Ovary (tissue), 9 donors: ENCODE results near the gene LYRM1. TPM values are rescaled to one million over a fixed set of nuclear protein-coding genes. Genes with fewer than 3 reads are reported as not detected.
"Not testable (repeated sequence)": the region's sequence is repeated elsewhere in the genome, so short reads cannot be mapped to it uniquely, and the experiment has no call there.

Experiments
- DNase-seq, 5 donors: peaks; one replicate each; pipeline ENCODE4 v3.0.0-alpha.2; 2019 to 2020
- H3K27ac ChIP-seq, 2 donors: fragments of 200-600 bp; one replicate each; pipeline versions ENCODE4 v1.5.1 to v1.8.0; 2019 to 2022
- H3K27me3 ChIP-seq: fragments of 200-600 bp; one replicate; pipeline ENCODE4 v1.8.0; 2022
- H3K36me3 ChIP-seq: fragments of 200-600 bp; sonication (generic); one replicate; pipeline ENCODE4 v1.5.1; 2019
- H3K4me1 ChIP-seq: one replicate; pipeline ENCODE4 v1.8.1; 2013; ENCODE audit warnings: mild to moderate bottlenecking, moderate library complexity; ENCODE audit not compliant: insufficient read depth
- H3K4me3 ChIP-seq: fragments of 200-600 bp; sonication (generic); one replicate; pipeline ENCODE4 v1.5.1; 2017
- H3K9me3 ChIP-seq, 2 donors: fragments of 200-600 bp in 1 of 2; sonication (generic) in 1 of 2; one replicate each; pipeline versions ENCODE4 v1.5.1 to v1.8.1; 2013 to 2019; ENCODE audit warnings: mild to moderate bottlenecking in 1 of 2, moderate library complexity in 1 of 2
- EP300 ChIP-seq: sonication (generic); formaldehyde crosslinking; IDR thresholded peaks from one replicate; pipeline ENCODE4 v1.6.1; 2017; ENCODE audit warnings: antibody characterized with exemption
- POLR2A ChIP-seq: fragments of 450-650 bp; IDR thresholded peaks from one replicate; pipeline ENCODE4 v1.6.1; 2017; ENCODE audit warnings: antibody characterized with exemption, mild to moderate bottlenecking, moderate library complexity
- WGBS, 3 donors: extraction: QIAGEN DNeasy Blood & Tissue Kit in 1 of 3; methylation state at CpG; one replicate each; pipeline versions ENCODE4 v1.1.5 to v1.1.7; 2013 to 2017; 5-methylcytosine and 5-hydroxymethylcytosine counted together
- intact Hi-C, 4 donors: fragments of 100-400 bp; cut with DNase I; formaldehyde crosslinking; loops; one replicate each; pipeline versions ENCODE4 v1.11.0 to v1.15.1; 2022 to 2023
- polyA plus RNA-seq, 2 donors: library from polyadenylated mRNA; stranded (reverse); fragments of 200-250 nt in 1 of 2; fragments of 350-450 nt in 1 of 2; fragmentation: Illumina TruSeq in 1 of 2; extraction: RNeasy Lipid Tissue Mini Kit (QIAGEN cat#74804) in 1 of 2; gene quantifications; one replicate each; pipeline ENCODE4 v1.2.3, GENCODE V29; 2013 to 2014
- total RNA-seq, 7 donors: library from RNA; depleted of rRNA in 2 of 7; stranded (reverse); fragments of >200 nt in 2 of 7; fragmentation: NEBNext Ultra II Directional in 3 of 7; extraction: Animal tissue kit (Norgen Biotek cat#: 25700) in 3 of 7; gene quantifications; one replicate each; pipeline versions ENCODE4 v1.1.0 to v1.2.4, GENCODE V29; 2016 to 2023
- TF ChIP-seq, protein P1 (sequence below), 3 donors: fragments of 450-650 bp in 2 of 3; fragments of 200-600 bp in 1 of 3; IDR thresholded peaks; one replicate each; pipeline versions ENCODE4 v1.5.1 to v1.8.0; 2016 to 2022; ENCODE audit warnings: antibody characterized with exemption in 3 of 3, mild to moderate bottlenecking in 1 of 3
- donor health status: DM: no; HTN: no; CAD: no; lungs with moderate emphysema.
- donor health status: DM: no; HTN: no; CAD: no.
- donor health status: Bipolar disorder and iron deficiency.
- donor health status: DM: yes; HTN: yes; CAD: no.
- donor health status: DM: no; HTN: no; CAD: no.
- donor health status: DM: yes; HTN: yes; CAD: no.

The LYRM1 gene
- total and polyA plus RNA-seq, 9 donors: 31.6 to 64.5 (median 43.9) TPM

DNA sequence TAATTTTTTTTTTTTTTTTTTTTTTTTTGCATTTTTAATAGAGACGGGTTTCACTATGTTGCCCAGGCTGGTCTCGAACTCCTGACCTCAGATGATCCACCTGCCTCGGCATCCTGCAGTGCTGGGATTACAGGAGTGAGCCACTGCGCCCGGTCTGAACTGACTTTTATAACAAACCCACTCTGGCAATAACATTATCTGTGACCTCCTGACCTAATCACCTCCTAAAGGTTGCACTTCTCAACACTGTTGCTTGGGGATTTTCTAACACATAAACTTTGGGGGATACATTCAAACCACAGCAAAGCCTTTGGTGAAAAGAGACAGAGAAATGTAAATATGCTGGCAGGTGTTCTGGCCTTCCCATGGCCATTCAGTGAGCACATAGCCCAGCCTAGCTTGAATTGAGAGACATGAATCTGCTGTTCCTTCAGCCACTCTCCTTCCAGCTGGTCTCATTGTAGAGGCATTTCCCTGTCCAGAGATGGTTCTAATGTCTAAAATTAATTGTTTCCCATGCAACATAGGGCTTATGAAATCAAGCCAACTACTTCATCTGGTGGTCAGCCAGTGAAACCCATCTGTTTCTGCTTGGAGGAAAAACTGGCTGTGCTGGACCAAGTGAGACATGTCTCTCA, 28.3 kb downstream of the LYRM1 start:
- no peaks in the 10 kb centered on the region for H3K27me3 ChIP-seq
- TF ChIP-seq EP300 (no peak), POLR2A (no peak)
- H3K4me3 ChIP-seq: no peak overlapping the region
- 83 to 90% (median 86%) methylated on average over 5 of the region's 5 CpGs for WGBS, 3 donors
- H3K4me1 ChIP-seq: no peaks in the 10 kb centered on the region
- no peak overlapping the region for H3K27ac ChIP-seq
- no peak for DNase-seq
- no peaks in the 10 kb centered on the region for H3K9me3 ChIP-seq
- intact Hi-C loops: no loop called here
- no peaks in the 10 kb centered on the region for H3K36me3 ChIP-seq

- H3K27me3 ChIP-seq, H3K4me3 ChIP-seq, DNase-seq, intact Hi-C loops, H3K9me3 ChIP-seq, H3K36me3 ChIP-seq, H3K4me1 ChIP-seq, H3K27ac ChIP-seq: not testable (repeated sequence)
- 66 to 71% (median 68%) methylated on average over 10 of the region's 10 CpGs for WGBS, 3 donors
These were observed 29.2 kb downstream of the LYRM1 start for GRCh38 chr16:20929676-20930364.

DNA sequence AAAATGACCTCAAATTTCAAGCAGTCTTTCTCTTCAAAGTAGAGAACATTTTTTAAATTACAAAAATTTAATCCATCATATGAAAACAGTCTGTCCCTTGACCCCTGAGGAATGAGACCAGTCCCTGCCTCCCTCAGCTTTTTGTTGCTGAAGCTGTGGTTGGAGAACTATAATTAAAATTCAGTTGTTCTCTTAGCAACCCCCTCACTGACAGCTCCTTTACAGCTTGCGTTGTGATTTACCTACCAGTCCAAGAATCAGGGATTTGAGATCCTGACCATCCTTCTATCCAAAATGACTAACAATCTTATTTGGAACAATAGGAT, 29.8 kb downstream of the LYRM1 start:
- TF ChIP-seq EP300: no peak
- TF ChIP-seq, protein P1, sequence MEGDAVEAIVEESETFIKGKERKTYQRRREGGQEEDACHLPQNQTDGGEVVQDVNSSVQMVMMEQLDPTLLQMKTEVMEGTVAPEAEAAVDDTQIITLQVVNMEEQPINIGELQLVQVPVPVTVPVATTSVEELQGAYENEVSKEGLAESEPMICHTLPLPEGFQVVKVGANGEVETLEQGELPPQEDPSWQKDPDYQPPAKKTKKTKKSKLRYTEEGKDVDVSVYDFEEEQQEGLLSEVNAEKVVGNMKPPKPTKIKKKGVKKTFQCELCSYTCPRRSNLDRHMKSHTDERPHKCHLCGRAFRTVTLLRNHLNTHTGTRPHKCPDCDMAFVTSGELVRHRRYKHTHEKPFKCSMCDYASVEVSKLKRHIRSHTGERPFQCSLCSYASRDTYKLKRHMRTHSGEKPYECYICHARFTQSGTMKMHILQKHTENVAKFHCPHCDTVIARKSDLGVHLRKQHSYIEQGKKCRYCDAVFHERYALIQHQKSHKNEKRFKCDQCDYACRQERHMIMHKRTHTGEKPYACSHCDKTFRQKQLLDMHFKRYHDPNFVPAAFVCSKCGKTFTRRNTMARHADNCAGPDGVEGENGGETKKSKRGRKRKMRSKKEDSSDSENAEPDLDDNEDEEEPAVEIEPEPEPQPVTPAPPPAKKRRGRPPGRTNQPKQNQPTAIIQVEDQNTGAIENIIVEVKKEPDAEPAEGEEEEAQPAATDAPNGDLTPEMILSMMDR (IDR thresholded peaks at IDR 0.05): no peak
- TF ChIP-seq POLR2A: no peak
- intact Hi-C loops: no loop called here
- H3K4me1 ChIP-seq: no peaks in the 10 kb centered on the region

GRCh38 chr16:20931066-20931600, 30.6 kb downstream of the LYRM1 start:
- H3K27me3 ChIP-seq: no peaks in the 10 kb centered on the region
- no peak overlapping the region for H3K27ac ChIP-seq
- DNase-seq: no peak
- no peaks in the 10 kb centered on the region for H3K4me1 ChIP-seq
- no peak overlapping the region for H3K4me3 ChIP-seq
- no peak for TF ChIP-seq EP300
- intact Hi-C loops: no loop called here
- WGBS, 3 donors: 79 to 88% (median 84%) methylated on average over 5 of the region's 5 CpGs
- H3K9me3 ChIP-seq: no peaks in the 10 kb centered on the region
- no peaks in the 10 kb centered on the region for H3K36me3 ChIP-seq

More for the DNA sequence above, 29.8 kb downstream of the LYRM1 start:
- Histone ChIP-seq H3K27ac (no peak overlapping the region), H3K36me3 (no peaks in the 10 kb centered on the region), H3K4me3 (no peak overlapping the region), H3K9me3 (no peaks in the 10 kb centered on the region), H3K27me3 (no peaks in the 10 kb centered on the region)
- DNase-seq: no peak
- 12 to 51% (median 42%) methylated on average over 1 of the region's 1 CpG for whole genome bisulfite sequencing, 3 donors

DNA sequence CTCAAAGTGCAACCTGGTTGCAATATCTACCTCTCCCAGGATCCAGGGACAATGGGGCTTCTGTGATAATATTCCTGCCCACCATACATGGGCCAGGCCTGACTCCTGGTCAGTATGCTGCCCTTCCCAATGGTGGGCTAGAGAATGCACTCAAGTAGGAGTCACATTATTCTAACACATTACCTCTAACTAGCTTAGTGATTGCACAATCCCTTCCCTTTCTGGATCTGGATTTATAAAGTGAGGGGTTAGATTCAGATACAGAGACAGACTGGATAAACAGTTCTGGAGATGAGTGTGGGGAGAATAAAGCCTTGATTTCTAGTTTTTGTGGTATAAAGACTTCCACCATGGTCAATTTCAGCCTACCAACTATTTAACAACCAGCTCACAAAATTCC, 33.0 kb downstream of the LYRM1 start:
- TF ChIP-seq POLR2A (no peak), EP300 (no peak)
- TF ChIP-seq, protein P1 (IDR thresholded peaks at IDR 0.05): no peak
- H3K4me1 ChIP-seq: no peaks in the 10 kb centered on the region
- intact Hi-C loops: no loop called here
- no peak overlapping the region for H3K4me3 ChIP-seq
- no peaks in the 10 kb centered on the region for H3K27me3 ChIP-seq
- no peaks in the 10 kb centered on the region for H3K36me3 ChIP-seq
- no peaks in the 10 kb centered on the region for H3K9me3 ChIP-seq
- H3K27ac ChIP-seq: no peak overlapping the region
- no peak for DNase-seq

GRCh38 chr16:20937736-20938135, 37.2 kb downstream of the LYRM1 start:
- intact Hi-C loops: no loop called here
- Histone ChIP-seq H3K27ac (no peak overlapping the region), H3K4me1 (no peaks in the 10 kb centered on the region), H3K36me3 (no peaks in the 10 kb centered on the region), H3K4me3 (no peak overlapping the region), H3K9me3 (no peaks in the 10 kb centered on the region), H3K27me3 (no peaks in the 10 kb centered on the region)
- 81 to 86% (median 81%) methylated on average over 6 of the region's 6 CpGs for WGBS, 3 donors
- no peak for TF ChIP-seq EP300
- TF ChIP-seq, protein P1 (IDR thresholded peaks at IDR 0.05): no peak
- no peak for TF ChIP-seq POLR2A
- DNase-seq: no peak
